ENCODE results near the gene SARNP. TPM values are rescaled to one million over a fixed set of nuclear protein-coding genes. Genes with fewer than 3 reads are reported as not detected.
A peak's percentile ranks its signal among the peaks of the same experiment; 100 is the strongest.

Gene SARNP
- total and polyA plus RNA-seq, 3 donors from 2014 or later: 88.3 to 99.2 (median 96.3) TPM

GRCh38 chr12:55717011-55718007, 100.2 kb downstream of the SARNP start:
- H3K4me3 ChIP-seq: peak overlapping the region; percentile 85 to 95
- DNase-seq: no peak
- peak overlapping the region; percentile 90 to 96 for H3K27ac ChIP-seq
- no peaks in the 10 kb centered on the region for H3K36me3 ChIP-seq (ENCODE audit: low read depth, missing control alignments)
- TF ChIP-seq CTCF (IDR thresholded peaks at IDR 0.05): no peak
- no peak for TF ChIP-seq POLR2A (IDR thresholded peaks at IDR 0.05)
- no peaks in the 10 kb centered on the region for H3K27me3 ChIP-seq
- intact Hi-C loops (cut with DNase I; ENCODE audit: low total_unique reads): no loop called here
- 22 to 36% methylated on average over 8 of the region's 8 CpGs for WGBS, 2 donors
- H3K9me3 ChIP-seq: no peaks in the 10 kb centered on the region
- H3K4me1 ChIP-seq: peaks cover 63% of the 10 kb centered on the region

GRCh38 chr12:55716582-55716957, 101.0 kb downstream of the SARNP start:
- peaks cover 69% of the 10 kb centered on the region for H3K4me1 ChIP-seq
- 3% methylated on average over 13 of the region's 13 CpGs for WGBS, 2 donors
- no peak for TF ChIP-seq CTCF (IDR thresholded peaks at IDR 0.05)
- no peak for TF ChIP-seq POLR2A (IDR thresholded peaks at IDR 0.05)
- H3K4me3 ChIP-seq: peak overlapping the region; percentile 85 to 95
- H3K9me3 ChIP-seq: no peaks in the 10 kb centered on the region
- no peak for DNase-seq
- intact Hi-C loops (cut with DNase I; ENCODE audit: low total_unique reads): no loop called here
- H3K27ac ChIP-seq: peak overlapping the region; percentile 90 to 96
- no peaks in the 10 kb centered on the region for H3K36me3 ChIP-seq (ENCODE audit: low read depth, missing control alignments)
- H3K27me3 ChIP-seq: no peaks in the 10 kb centered on the region

GRCh38 chr12:55715833-55716581, 101.5 kb downstream of the SARNP start, which contains the start of gene BLOC1S1:
TSS of gene BLOC1S1 (plus strand) at chr12:55716046. CDS start at chr12:55716052, 6 bp downstream.
- H3K36me3 ChIP-seq (ENCODE audit: low read depth, missing control alignments): no peaks in the 10 kb centered on the region
- 1% methylated on average over 22 to 42 of the region's 42 CpGs for WGBS, 2 donors
- H3K9me3 ChIP-seq: no peaks in the 10 kb centered on the region
- H3K4me1 ChIP-seq: peaks cover 66% of the 10 kb centered on the region
- peak within 1 kb of the TSS; percentile 85 to 95 for H3K4me3 ChIP-seq
- peak; percentile 95 for DNase-seq
- TF ChIP-seq CTCF (IDR thresholded peaks at IDR 0.05): peak in 1 of 3 experiments; percentile 34
- TF ChIP-seq POLR2A (IDR thresholded peaks at IDR 0.05): no peak
- H3K27me3 ChIP-seq: no peaks in the 10 kb centered on the region
- intact Hi-C loops (cut with DNase I; ENCODE audit: low total_unique reads): no loop called here
- peak within 1 kb of the TSS; percentile 90 to 96 for H3K27ac ChIP-seq

GRCh38 chr12:55715169-55715764, 102.3 kb downstream of the SARNP start:
- H3K36me3 ChIP-seq (ENCODE audit: low read depth, missing control alignments): no peaks in the 10 kb centered on the region
- 48 to 52% methylated on average over 7 of the region's 7 CpGs for WGBS, 2 donors
- H3K9me3 ChIP-seq: no peaks in the 10 kb centered on the region
- H3K27me3 ChIP-seq: no peaks in the 10 kb centered on the region
- H3K4me1 ChIP-seq: peaks cover 60% of the 10 kb centered on the region
- H3K27ac ChIP-seq: peak overlapping the region; percentile 90 to 96
- intact Hi-C loops (cut with DNase I; ENCODE audit: low total_unique reads): no loop called here
- DNase-seq: no peak
- H3K4me3 ChIP-seq: peak overlapping the region; percentile 85 to 95
- TF ChIP-seq CTCF (IDR thresholded peaks at IDR 0.05): no peak
- TF ChIP-seq POLR2A (IDR thresholded peaks at IDR 0.05): no peak
